Neutrophil (primary cell): ENCODE data around the gene FAM90A1.
"Not testable (repeated sequence)": the region's sequence is repeated elsewhere in the genome, so short reads cannot be mapped to it uniquely, and the experiment has no call there.

ENCODE experiments used
- H3K27ac ChIP-seq: fragments of 200-600 bp; sonication (generic); 2 replicates; pipeline ENCODE4 v1.5.1; 2016; ENCODE audit warnings: mild to moderate bottlenecking, moderate library complexity
- H3K27me3 ChIP-seq: fragments of 200-600 bp; sonication (generic); 2 replicates; pipeline ENCODE4 v1.6.0; 2016; ENCODE audit warnings: mild to moderate bottlenecking
- H3K36me3 ChIP-seq: fragments of 200-600 bp; sonication (generic); 2 replicates; pipeline ENCODE4 v1.5.1; 2017
- H3K4me1 ChIP-seq, 2 experiments: fragments of 200-600 bp in 1 of 2; sonication (generic) in 1 of 2; 1 replicate in 1 of 2; 2 replicates in 1 of 2; pipeline versions ENCODE4 v1.5.1 to v1.6.1; 2013 to 2016; ENCODE audit warnings: low read depth in 1 of 2, low read length in 1 of 2, mild to moderate bottlenecking in 1 of 2, moderate library complexity in 1 of 2; ENCODE audit not compliant: control insufficient read depth in 1 of 2, insufficient read depth in 1 of 2
- H3K4me3 ChIP-seq, 2 experiments: fragments of 200-600 bp in 1 of 2; sonication (generic) in 1 of 2; 1 replicate in 1 of 2; 2 replicates in 1 of 2; pipeline ENCODE4 v1.5.1; 2013 to 2016; ENCODE audit warnings: low read depth in 1 of 2, low read length in 1 of 2, mild to moderate bottlenecking in 1 of 2, moderate library complexity in 1 of 2
- H3K9me3 ChIP-seq: fragments of 200-600 bp; sonication (generic); 2 replicates; pipeline ENCODE4 v1.5.1; 2016
- CTCF ChIP-seq: fragments of 200-600 bp; sonication (generic); IDR thresholded peaks from 2 replicates; pipeline ENCODE4 v1.5.1; 2016; ENCODE audit warnings: antibody characterized with exemption

FAM90A1 gene

GRCh38 chr12:8231666-8232608, 4.5 kb upstream of the FAM90A1 start:
- not testable (repeated sequence) for H3K27ac ChIP-seq, H3K36me3 ChIP-seq

DNA sequence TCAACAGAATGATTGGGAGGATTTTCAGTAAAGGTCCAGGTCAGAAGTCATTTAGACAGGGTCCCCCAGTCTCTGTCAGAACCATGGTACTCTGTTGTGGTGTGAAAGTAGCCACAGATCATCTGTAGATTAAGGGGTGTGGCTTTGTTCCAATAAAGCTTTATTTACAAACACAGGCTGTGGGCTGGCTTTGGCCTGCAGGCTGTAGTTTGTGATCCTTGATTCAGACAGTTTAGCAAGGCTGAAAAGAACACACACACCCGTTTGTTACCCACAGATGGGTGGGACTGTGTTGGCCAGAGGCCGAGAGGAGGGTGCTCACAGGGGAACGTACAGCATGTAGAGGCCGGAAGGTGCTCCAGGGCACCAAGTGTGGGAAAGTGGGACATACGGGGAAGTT, 3.6 kb upstream of the FAM90A1 start:
- not testable (repeated sequence) for H3K27me3 ChIP-seq, H3K27ac ChIP-seq, H3K4me3 ChIP-seq, H3K9me3 ChIP-seq, H3K36me3 ChIP-seq, H3K4me1 ChIP-seq

More at GRCh38 chr12:8231666-8232608, 4.5 kb upstream of the FAM90A1 start:
- not testable (repeated sequence) for H3K4me1 ChIP-seq, H3K27me3 ChIP-seq, H3K9me3 ChIP-seq, H3K4me3 ChIP-seq
- TF ChIP-seq CTCF: peak; percentile 86

GRCh38 chr12:8229486-8229885, 2.1 kb upstream of the FAM90A1 start:
- H3K4me3 ChIP-seq: not testable (repeated sequence)

GRCh38 chr12:8228607-8229006, 1.2 kb upstream of the FAM90A1 start:
- not testable (repeated sequence) for H3K36me3 ChIP-seq

More at GRCh38 chr12:8229486-8229885, 2.1 kb upstream of the FAM90A1 start:
- H3K36me3 ChIP-seq, H3K27ac ChIP-seq, H3K9me3 ChIP-seq, H3K4me1 ChIP-seq, H3K27me3 ChIP-seq: not testable (repeated sequence)

GRCh38 chr12:8227732-8228077, 287 bp upstream of the FAM90A1 start:
- H3K4me1 ChIP-seq, H3K36me3 ChIP-seq, H3K27me3 ChIP-seq, H3K27ac ChIP-seq, H3K9me3 ChIP-seq: not testable (repeated sequence)
- peak overlapping the region; percentile 57 to 58 for H3K4me3 ChIP-seq

More at GRCh38 chr12:8228607-8229006, 1.2 kb upstream of the FAM90A1 start:
- not testable (repeated sequence) for H3K27ac ChIP-seq, H3K4me3 ChIP-seq, H3K4me1 ChIP-seq, H3K9me3 ChIP-seq, H3K27me3 ChIP-seq

GRCh38 chr12:8226355-8226754, 1.1 kb downstream of the FAM90A1 start:
- no peak overlapping the region for H3K27ac ChIP-seq
- H3K27me3 ChIP-seq: no peaks in the 10 kb centered on the region
- H3K36me3 ChIP-seq: no peaks in the 10 kb centered on the region
- no peak overlapping the region for H3K4me3 ChIP-seq
- TF ChIP-seq CTCF: no peak
- H3K9me3 ChIP-seq: no peaks in the 10 kb centered on the region
- H3K4me1 ChIP-seq: peaks cover 0 to 7% of the 10 kb centered on the region in 2 experiments

- not testable (repeated sequence) for H3K9me3 ChIP-seq, H3K27ac ChIP-seq, H3K4me1 ChIP-seq, H3K36me3 ChIP-seq, H3K4me3 ChIP-seq, H3K27me3 ChIP-seq
Measured at GRCh38 chr12:8224782-8225181, 2.6 kb downstream of the FAM90A1 start.

- not testable (repeated sequence) for H3K4me1 ChIP-seq, H3K27me3 ChIP-seq, H3K9me3 ChIP-seq, H3K4me3 ChIP-seq, H3K36me3 ChIP-seq, H3K27ac ChIP-seq
Measured at GRCh38 chr12:8223646-8224045, 3.8 kb downstream of the FAM90A1 start.

DNA sequence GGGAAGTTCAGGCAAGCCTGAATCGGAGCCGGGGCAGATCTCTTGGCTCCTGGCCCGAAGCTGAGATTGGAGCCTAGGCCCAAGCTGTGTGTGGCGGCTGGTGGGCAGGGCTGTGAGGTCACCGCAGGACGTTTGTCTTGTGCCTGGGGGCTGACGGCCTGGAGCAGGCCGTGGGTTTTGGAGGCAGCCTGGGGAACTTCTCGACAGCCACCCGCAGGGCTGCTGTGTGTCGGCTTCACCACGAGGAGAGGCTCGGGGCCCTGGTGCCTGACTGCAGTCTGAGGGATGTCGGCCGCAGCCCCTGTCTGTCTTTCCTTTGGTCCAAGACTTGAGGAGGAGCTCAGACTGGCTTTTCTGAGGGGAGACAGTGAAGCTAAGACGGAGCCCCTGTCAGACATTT, 5.1 kb downstream of the FAM90A1 start:
- not testable (repeated sequence) for H3K36me3 ChIP-seq, H3K9me3 ChIP-seq, H3K27me3 ChIP-seq, H3K4me3 ChIP-seq, H3K4me1 ChIP-seq, H3K27ac ChIP-seq

DNA sequence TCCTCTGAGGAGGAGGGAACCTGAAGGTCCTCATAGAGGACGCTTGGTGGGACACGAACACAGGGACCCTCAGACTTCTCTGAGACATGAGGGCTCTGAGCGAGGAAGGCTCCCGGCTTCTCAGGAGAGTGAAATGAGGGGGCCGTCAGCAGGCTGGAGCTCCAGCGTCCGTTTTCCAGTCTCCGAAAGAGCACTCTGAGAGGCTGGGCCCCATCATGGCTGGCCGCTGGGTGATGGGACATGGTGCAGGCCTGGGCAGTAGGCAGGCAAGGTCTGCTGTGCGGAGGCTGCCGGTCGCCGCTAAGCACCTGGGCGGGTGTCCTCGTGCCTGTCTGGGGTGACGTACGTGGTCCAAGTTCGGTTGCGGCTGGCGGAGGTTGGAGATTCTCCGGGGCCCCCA, 5.6 kb downstream of the FAM90A1 start:
- H3K27ac ChIP-seq, H3K27me3 ChIP-seq, H3K36me3 ChIP-seq, H3K4me1 ChIP-seq, H3K4me3 ChIP-seq, H3K9me3 ChIP-seq: not testable (repeated sequence)

GRCh38 chr12:8221375-8221774, 6.0 kb downstream of the FAM90A1 start:
- H3K36me3 ChIP-seq, H3K27me3 ChIP-seq, H3K27ac ChIP-seq, H3K9me3 ChIP-seq, H3K4me3 ChIP-seq, H3K4me1 ChIP-seq: not testable (repeated sequence)

DNA sequence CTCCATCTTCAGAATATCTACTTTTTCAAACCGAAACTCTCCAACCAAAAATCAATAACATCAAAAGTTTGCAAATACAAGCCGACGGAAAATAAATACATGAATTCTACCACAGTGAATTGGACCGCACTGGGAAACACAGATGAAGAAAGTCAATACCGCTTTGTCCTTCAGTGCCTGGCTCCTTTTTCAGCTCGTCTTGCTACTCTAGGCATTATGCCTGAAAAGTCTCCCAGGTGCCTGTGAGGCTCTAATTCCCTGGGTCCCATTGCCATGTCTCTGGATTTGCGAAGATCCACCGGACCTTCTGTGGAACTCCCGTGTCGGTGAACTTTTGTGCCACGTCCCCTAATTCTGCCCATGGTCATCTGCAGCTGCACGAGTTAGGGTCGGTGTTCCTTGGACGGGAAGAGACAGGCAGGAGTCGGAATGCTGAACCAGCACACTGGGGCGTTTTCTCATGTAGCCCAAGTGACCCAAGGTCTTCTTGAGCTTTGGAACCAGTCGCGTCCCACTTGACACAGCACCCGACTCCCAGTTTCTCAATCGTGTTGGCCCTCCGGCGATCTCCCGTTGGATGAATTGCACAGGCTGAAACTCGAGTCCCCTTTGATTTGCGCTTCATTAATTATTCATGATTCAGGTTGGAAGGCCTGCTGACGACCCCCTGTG, 8.6 kb downstream of the FAM90A1 start:
- H3K9me3 ChIP-seq, H3K27me3 ChIP-seq, H3K27ac ChIP-seq, H3K4me3 ChIP-seq, H3K4me1 ChIP-seq, H3K36me3 ChIP-seq: not testable (repeated sequence)
